GM19239 (cell line): ENCODE data around the gene CDC42BPB.

Experiments
- DNase-seq: peaks from one replicate; pipeline ENCODE4 v3.0.0; 2011; ENCODE audit warnings: low spot score; ENCODE audit not compliant: insufficient read length
- FAIRE-seq: peaks from 2 replicates; lab custom pipeline; 2011; peaks lifted over from hg19 to GRCh38; lab: Jason Lieb, UNC

The CDC42BPB gene

GRCh38 chr14:102889615-102890014 is 167.7 kb downstream of the CDC42BPB start:
- FAIRE-seq: no peak
- no peak for DNase-seq

GRCh38 chr14:102888748-102889147 is 168.6 kb downstream of the CDC42BPB start:
- DNase-seq (no peak), FAIRE-seq (no peak)

- FAIRE-seq (no peak), DNase-seq (no peak)
Measured at GRCh38 chr14:102885737-102886447, 171.5 kb downstream of the CDC42BPB start.

- FAIRE-seq (no peak), DNase-seq (no peak)
Measured at GRCh38 chr14:102883554-102883953, 173.8 kb downstream of the CDC42BPB start.

GRCh38 chr14:102883089-102883541 is 174.2 kb downstream of the CDC42BPB start:
- DNase-seq: no peak
- no peak for FAIRE-seq
